Measurements from ENCODE around the gene B4GALNT1. TPM values are rescaled to one million over a fixed set of nuclear protein-coding genes. Genes with fewer than 3 reads are reported as not detected.

B4GALNT1 gene
- total RNA-seq, 1 experiment from 2014 or later, result 31.3 TPM

DNA sequence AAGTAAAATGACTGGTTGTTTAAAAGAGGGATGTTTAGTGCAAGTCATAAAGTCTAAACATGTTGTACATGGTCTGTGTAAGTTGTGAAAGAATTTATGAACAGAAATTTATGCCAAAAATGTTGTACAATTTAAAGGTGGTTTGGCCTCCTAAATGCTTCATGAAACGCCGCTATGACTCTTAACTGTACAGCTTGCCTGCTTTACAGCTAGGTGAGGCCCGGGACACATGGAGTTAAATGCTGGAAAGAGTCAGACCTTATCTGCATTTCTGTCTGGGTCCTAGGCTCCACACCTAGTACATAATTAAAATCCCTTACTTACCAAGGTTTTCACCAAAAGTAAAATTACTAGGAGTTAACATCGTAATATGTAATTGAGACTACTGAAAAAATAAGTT lies 28.4 kb upstream of the B4GALNT1 start:
- Histone ChIP-seq H3K27ac (ENCODE audit: low read depth, low read length) (no peak overlapping the region), H3K4me1 (ENCODE audit: control insufficient read depth in 1 of 2, insufficient read depth in 2 of 2, low read length in 2 of 2) (no peaks in the 10 kb centered on the region), H3K9me2 (ENCODE audit: insufficient read depth) (no peaks in the 10 kb centered on the region), H3K9ac (ENCODE audit: low read length) (no peak overlapping the region), H3K9me3 (ENCODE audit: control insufficient read depth in 1 of 2, insufficient read depth in 1 of 2, low read depth in 1 of 2, low read length in 2 of 2) (peaks cover 3% of the 10 kb centered on the region in 2 experiments; a peak in 1 of 4 replicates), H3K27me3 (ENCODE audit: insufficient read depth, low read length) (no peaks in the 10 kb centered on the region), H3K4me3 (replicated peaks in 1 of 2; ENCODE audit: low read depth in 1 of 2, low read length in 2 of 2) (no peak overlapping the region), H3K4me2 (ENCODE audit: low read length) (no peak overlapping the region), H4K20me1 (ENCODE audit: insufficient read depth) (no peaks in the 10 kb centered on the region), H3K36me3 (ENCODE audit: control insufficient read depth in 1 of 2, insufficient read depth in 2 of 2, low read length in 2 of 2) (no peaks in the 10 kb centered on the region), H3K79me2 (ENCODE audit: insufficient read depth, low read length) (no peaks in the 10 kb centered on the region), H2AFZ (ENCODE audit: low read depth, low read length, poor library complexity, severe bottlenecking) (no peak overlapping the region)
- DNase-seq (ENCODE audit: low read depth, low spot score) (no peak), ATAC-seq (no peak)
- ChIA-PET RAD21 (ENCODE audit: low non-redundant PET in 1 of 2, low total read pairs in 2 of 2, uncharacterized antibody in 2 of 2, unreplicated experiment in 2 of 2) (no interaction called here), POLR2A (no interaction called here), CTCF (no interaction called here)
- BruUV-seq (replicated peaks), result no TSS peak
- intact Hi-C loops (cut with micrococcal nuclease), result no loop called here
- TF ChIP-seq, protein P1, sequence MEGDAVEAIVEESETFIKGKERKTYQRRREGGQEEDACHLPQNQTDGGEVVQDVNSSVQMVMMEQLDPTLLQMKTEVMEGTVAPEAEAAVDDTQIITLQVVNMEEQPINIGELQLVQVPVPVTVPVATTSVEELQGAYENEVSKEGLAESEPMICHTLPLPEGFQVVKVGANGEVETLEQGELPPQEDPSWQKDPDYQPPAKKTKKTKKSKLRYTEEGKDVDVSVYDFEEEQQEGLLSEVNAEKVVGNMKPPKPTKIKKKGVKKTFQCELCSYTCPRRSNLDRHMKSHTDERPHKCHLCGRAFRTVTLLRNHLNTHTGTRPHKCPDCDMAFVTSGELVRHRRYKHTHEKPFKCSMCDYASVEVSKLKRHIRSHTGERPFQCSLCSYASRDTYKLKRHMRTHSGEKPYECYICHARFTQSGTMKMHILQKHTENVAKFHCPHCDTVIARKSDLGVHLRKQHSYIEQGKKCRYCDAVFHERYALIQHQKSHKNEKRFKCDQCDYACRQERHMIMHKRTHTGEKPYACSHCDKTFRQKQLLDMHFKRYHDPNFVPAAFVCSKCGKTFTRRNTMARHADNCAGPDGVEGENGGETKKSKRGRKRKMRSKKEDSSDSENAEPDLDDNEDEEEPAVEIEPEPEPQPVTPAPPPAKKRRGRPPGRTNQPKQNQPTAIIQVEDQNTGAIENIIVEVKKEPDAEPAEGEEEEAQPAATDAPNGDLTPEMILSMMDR (IDR thresholded peaks at IDR 0.05 in 2 of 3, conservative IDR thresholded peaks at IDR 0.05 in 1 of 3; ENCODE audit: borderline replicate concordance in 1 of 3, insufficient read depth in 1 of 3, low read depth in 2 of 3, low read length in 2 of 3), result no peak
- 0 out of 2 replicates have a peak, but pooled peaks have one; percentile 32 for TF ChIP-seq CBX3 (IDR thresholded peaks at IDR 0.05; ENCODE audit: low read depth)

DNA sequence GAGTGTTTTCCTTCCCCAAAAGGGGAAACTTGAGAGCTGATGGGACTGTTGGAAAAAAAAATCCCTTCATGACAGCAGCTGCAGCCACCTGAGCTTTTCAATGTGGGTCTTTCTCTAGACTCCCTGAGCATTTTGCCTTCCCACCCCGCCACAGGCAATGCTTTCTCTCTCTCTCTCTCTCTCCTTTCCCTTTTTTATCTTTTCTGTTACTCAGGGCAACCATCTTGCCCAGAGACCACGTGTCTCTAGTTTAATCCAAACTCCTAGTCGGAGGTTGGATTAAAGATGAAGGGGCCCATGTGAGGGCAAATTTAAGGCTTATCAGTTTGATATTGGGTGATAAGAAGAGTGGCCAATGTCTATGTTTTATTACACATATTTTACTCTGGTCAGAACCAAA lies 25.9 kb upstream of the B4GALNT1 start:
- CTCF ChIA-PET, result no interaction called here
- no peak for DNase-seq (ENCODE audit: low read depth, low spot score)
- no peak overlapping the region for H3K4me2 ChIP-seq (ENCODE audit: low read length)
- H3K27me3 ChIP-seq (ENCODE audit: insufficient read depth, low read length), result no peaks in the 10 kb centered on the region
- no peak overlapping the region for H3K4me3 ChIP-seq (replicated peaks in 1 of 2; ENCODE audit: low read depth in 1 of 2, low read length in 2 of 2)
- H3K9me2 ChIP-seq (ENCODE audit: insufficient read depth), result no peaks in the 10 kb centered on the region
- intact Hi-C loops (cut with micrococcal nuclease), result no loop called here
- peaks cover 3% of the 10 kb centered on the region in 2 experiments; a peak in 1 of 4 replicates for H3K9me3 ChIP-seq (ENCODE audit: control insufficient read depth in 1 of 2, insufficient read depth in 1 of 2, low read depth in 1 of 2, low read length in 2 of 2)
- RAD21 ChIA-PET (ENCODE audit: low non-redundant PET in 1 of 2, low total read pairs in 2 of 2, uncharacterized antibody in 2 of 2, unreplicated experiment in 2 of 2), result no interaction called here
- no peak for ATAC-seq
- no peaks in the 10 kb centered on the region for H3K36me3 ChIP-seq (ENCODE audit: control insufficient read depth in 1 of 2, insufficient read depth in 2 of 2, low read length in 2 of 2)
- H2AFZ ChIP-seq (ENCODE audit: low read depth, low read length, poor library complexity, severe bottlenecking), result no peak overlapping the region
- H3K79me2 ChIP-seq (ENCODE audit: insufficient read depth, low read length), result no peaks in the 10 kb centered on the region
- H3K4me1 ChIP-seq (ENCODE audit: control insufficient read depth in 1 of 2, insufficient read depth in 2 of 2, low read length in 2 of 2), result no peaks in the 10 kb centered on the region
- no TSS peak for BruUV-seq (replicated peaks)
- POLR2A ChIA-PET, result no interaction called here
- H3K9ac ChIP-seq (ENCODE audit: low read length), result no peak overlapping the region
- no peak for TF ChIP-seq ELF1 (IDR thresholded peaks at IDR 0.05; ENCODE audit: borderline replicate concordance, low read depth)
- no peak for TF ChIP-seq CEBPB (IDR thresholded peaks at IDR 0.05; ENCODE audit: low read depth)
- no peak for TF ChIP-seq YY1 (IDR thresholded peaks at IDR 0.05; ENCODE audit: extremely low read depth, insufficient replicate concordance, low read depth, low read length)
- no peak for TF ChIP-seq ZNF274 (IDR thresholded peaks at IDR 0.05; ENCODE audit: low read depth, low read length)
- no peak for TF ChIP-seq ZFX (IDR thresholded peaks at IDR 0.05)
- TF ChIP-seq TCF7L2 (IDR thresholded peaks at IDR 0.05; ENCODE audit: borderline replicate concordance, extremely low read depth, insufficient read depth, insufficient read length), result no peak
- no peak for TF ChIP-seq EZH2phosphoT487 (IDR thresholded peaks at IDR 0.05; ENCODE audit: borderline replicate concordance)
- TF ChIP-seq, protein P2, sequence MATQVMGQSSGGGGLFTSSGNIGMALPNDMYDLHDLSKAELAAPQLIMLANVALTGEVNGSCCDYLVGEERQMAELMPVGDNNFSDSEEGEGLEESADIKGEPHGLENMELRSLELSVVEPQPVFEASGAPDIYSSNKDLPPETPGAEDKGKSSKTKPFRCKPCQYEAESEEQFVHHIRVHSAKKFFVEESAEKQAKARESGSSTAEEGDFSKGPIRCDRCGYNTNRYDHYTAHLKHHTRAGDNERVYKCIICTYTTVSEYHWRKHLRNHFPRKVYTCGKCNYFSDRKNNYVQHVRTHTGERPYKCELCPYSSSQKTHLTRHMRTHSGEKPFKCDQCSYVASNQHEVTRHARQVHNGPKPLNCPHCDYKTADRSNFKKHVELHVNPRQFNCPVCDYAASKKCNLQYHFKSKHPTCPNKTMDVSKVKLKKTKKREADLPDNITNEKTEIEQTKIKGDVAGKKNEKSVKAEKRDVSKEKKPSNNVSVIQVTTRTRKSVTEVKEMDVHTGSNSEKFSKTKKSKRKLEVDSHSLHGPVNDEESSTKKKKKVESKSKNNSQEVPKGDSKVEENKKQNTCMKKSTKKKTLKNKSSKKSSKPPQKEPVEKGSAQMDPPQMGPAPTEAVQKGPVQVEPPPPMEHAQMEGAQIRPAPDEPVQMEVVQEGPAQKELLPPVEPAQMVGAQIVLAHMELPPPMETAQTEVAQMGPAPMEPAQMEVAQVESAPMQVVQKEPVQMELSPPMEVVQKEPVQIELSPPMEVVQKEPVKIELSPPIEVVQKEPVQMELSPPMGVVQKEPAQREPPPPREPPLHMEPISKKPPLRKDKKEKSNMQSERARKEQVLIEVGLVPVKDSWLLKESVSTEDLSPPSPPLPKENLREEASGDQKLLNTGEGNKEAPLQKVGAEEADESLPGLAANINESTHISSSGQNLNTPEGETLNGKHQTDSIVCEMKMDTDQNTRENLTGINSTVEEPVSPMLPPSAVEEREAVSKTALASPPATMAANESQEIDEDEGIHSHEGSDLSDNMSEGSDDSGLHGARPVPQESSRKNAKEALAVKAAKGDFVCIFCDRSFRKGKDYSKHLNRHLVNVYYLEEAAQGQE (IDR thresholded peaks at IDR 0.05; ENCODE audit: low read depth), result no peak
- TF ChIP-seq, protein P3, sequence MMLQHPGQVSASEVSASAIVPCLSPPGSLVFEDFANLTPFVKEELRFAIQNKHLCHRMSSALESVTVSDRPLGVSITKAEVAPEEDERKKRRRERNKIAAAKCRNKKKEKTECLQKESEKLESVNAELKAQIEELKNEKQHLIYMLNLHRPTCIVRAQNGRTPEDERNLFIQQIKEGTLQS (IDR thresholded peaks at IDR 0.05), result no peak
- no peak for TF ChIP-seq SRF (IDR thresholded peaks at IDR 0.05; ENCODE audit: low read depth)
- no peak overlapping the region for H3K27ac ChIP-seq (ENCODE audit: low read depth, low read length)
- no peaks in the 10 kb centered on the region for H4K20me1 ChIP-seq (ENCODE audit: insufficient read depth)

Measured in HCT116 (cell line).